ENCODE measurements around the gene SLC25A19. TPM values are rescaled to one million over a fixed set of nuclear protein-coding genes. Genes with fewer than 3 reads are reported as not detected.

Gene SLC25A19
- total and polyA plus RNA-seq, 9 of the 15 experiments (the other 6 are each of a cell fraction or from before 2014, with no cell fraction given): 33.4 to 76.6 (median 55.3) TPM

- no peak for TF ChIP-seq PBX2 (CRISPR knock-in tag; IDR thresholded peaks at IDR 0.05; ENCODE audit: low read depth)
- no peak for TF ChIP-seq PBX2 (tag; conservative IDR thresholded peaks at IDR 0.05; ENCODE audit: low read depth)
- TF ChIP-seq ZNF280B (CRISPR knock-in tag; IDR thresholded peaks at IDR 0.05): no peak
- TF ChIP-seq RBM25 (IDR thresholded peaks at IDR 0.05; ENCODE audit: low read depth, low read length, severe bottlenecking): peak; percentile 50
- TF ChIP-seq ZKSCAN8 (CRISPR knock-in tag; IDR thresholded peaks at IDR 0.05): no peak
- no peak for TF ChIP-seq ZNF561 (CRISPR knock-in tag; conservative IDR thresholded peaks at IDR 0.05)
- TF ChIP-seq BCLAF1 (IDR thresholded peaks at IDR 0.05; ENCODE audit: borderline replicate concordance in 1 of 2, control insufficient read depth in 1 of 2, low read depth in 2 of 2, low read length in 1 of 2): no peak
- peak; percentile 82 for TF ChIP-seq MYC (IDR thresholded peaks at IDR 0.05; ENCODE audit: low read depth, low read length)
- TF ChIP-seq MYC (CRISPR knock-in tag; IDR thresholded peaks at IDR 0.05; ENCODE audit: borderline replicate concordance, low read depth): peak; percentile 44; the same call in 1 of the 2 replicates
- TF ChIP-seq ZFX (CRISPR knock-in tag; IDR thresholded peaks at IDR 0.05): peak; percentile 88
- TF ChIP-seq ZNF445 (CRISPR knock-in tag; IDR thresholded peaks at IDR 0.05; ENCODE audit: low read depth): no peak
- no peak for TF ChIP-seq PRDM10 (IDR thresholded peaks at IDR 0.05; ENCODE audit: partially characterized antibody)
- TF ChIP-seq MNT (conservative IDR thresholded peaks at IDR 0.05): peak in 1 of 2 experiments; percentile 77; a peak in 3 of 4 replicates
Observed at GRCh38 chr17:75271233-75271954, 17.8 kb downstream of the SLC25A19 start (continued).
